ENCODE measurements around the gene NREP. TPM values are rescaled to one million over a fixed set of nuclear protein-coding genes. Genes with fewer than 3 reads are reported as not detected.
A peak's percentile ranks its signal among the peaks of the same experiment; 100 is the strongest.

Gene NREP
- total and polyA plus RNA-seq, 2 donors (not counting 3 experiments of a cell fraction or from before 2014, with no cell fraction given) = 96.7 to 112 TPM

DNA sequence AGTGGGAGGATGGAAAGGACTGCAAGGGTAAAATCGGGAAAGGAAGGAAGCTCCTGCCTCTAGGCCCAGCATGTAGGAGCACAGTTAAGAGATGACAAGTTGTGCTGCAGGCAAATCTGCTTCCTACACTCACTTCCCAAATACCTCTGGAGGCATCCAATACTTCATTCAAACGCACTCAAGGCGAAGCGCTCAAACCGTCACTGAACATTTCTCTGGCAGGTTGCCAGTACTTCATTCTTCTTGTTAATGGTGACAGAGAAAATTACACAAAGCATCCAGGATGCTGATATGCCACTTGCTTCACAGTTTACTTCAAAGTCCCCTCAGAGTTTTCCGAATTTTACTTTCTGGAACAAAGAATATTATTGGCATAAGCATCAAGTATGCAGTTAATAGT, 59.8 kb downstream of the NREP start:
- Histone ChIP-seq H3K9me3 (replicated peaks; ENCODE audit: control insufficient read depth, insufficient read depth, low read length) (no peaks in the 10 kb centered on the region), H3K9ac (replicated peaks; ENCODE audit: extremely low read depth, insufficient read depth, low read length) (no peak overlapping the region), H3K27ac (ENCODE audit: insufficient read depth, low read depth, low read length) (no peak overlapping the region), H3K27me3 (ENCODE audit: control insufficient read depth in 2 of 2, insufficient read depth in 2 of 2, low read length in 2 of 2) (no peaks in the 10 kb centered on the region), H3K9me1 (replicated peaks; ENCODE audit: control insufficient read depth, extremely low read depth, insufficient read depth, low read length) (no peaks in the 10 kb centered on the region), H3K4me2 (ENCODE audit: insufficient read depth, low read length) (no peak overlapping the region), H2AFZ (ENCODE audit: low read depth, low read length) (no peak overlapping the region), H4K20me1 (replicated peaks; ENCODE audit: control insufficient read depth, extremely low read depth, insufficient read depth, low read length) (no peaks in the 10 kb centered on the region), H3K4me3 (replicated peaks in 1 of 3; ENCODE audit: insufficient read depth in 1 of 3, low read depth in 1 of 3, low read length in 3 of 3) (no peak overlapping the region), H3K4me1 (ENCODE audit: control insufficient read depth, extremely low read depth, insufficient read depth, low read length) (peaks cover 12% of the 10 kb centered on the region), H3K79me2 (ENCODE audit: control insufficient read depth, insufficient read depth, low read length) (no peaks in the 10 kb centered on the region), H3K36me3 (ENCODE audit: control insufficient read depth in 2 of 2, extremely low read depth in 1 of 2, insufficient read depth in 2 of 2, low read length in 2 of 2) (no peaks in the 10 kb centered on the region)
- DNase-seq (ENCODE audit: low read depth, low spot score) (peak; percentile 73), FAIRE-seq (peak; percentile 70)
- CTCF ChIA-PET = interaction anchor here (1.2 to 4.8 kb wide), 5 partner anchors 16 to 541 kb away, joined by 3 to 87 read pairs (median 14); no protein-coding TSS in a partner anchor
- POLR2A ChIA-PET = interaction anchor here (1.1 to 1.3 kb wide), 2 partner anchors 9 to 17 kb away, joined by 3 read pairs; no protein-coding TSS in a partner anchor
- intact Hi-C loops (cut with micrococcal nuclease) (no loop called here), dilution Hi-C loops (cut with MboI; ENCODE audit: extremely low pct_ligation_motif_present, low sequenced_read_pairs) (no loop called here)
- TF ChIP-seq POLR2AphosphoS5 (IDR thresholded peaks at IDR 0.05; ENCODE audit: insufficient read depth, low read depth, low read length) (no peak), FOS (IDR thresholded peaks at IDR 0.05; ENCODE audit: borderline replicate concordance, insufficient read depth, low read length) (no peak), MAX (IDR thresholded peaks at IDR 0.05; ENCODE audit: insufficient read depth, insufficient read length) (no peak), POLR2A (IDR thresholded peaks at IDR 0.05; ENCODE audit: low read depth, low read length) (no peak), GATA2 (IDR thresholded peaks at IDR 0.05; ENCODE audit: insufficient read depth, insufficient read length, low read depth, low read length) (no peak), JUN (IDR thresholded peaks at IDR 0.05; ENCODE audit: borderline replicate concordance, insufficient read depth, insufficient read length, low read depth) (no peak), EZH2 (IDR thresholded peaks at IDR 0.05; ENCODE audit: borderline replicate concordance, low read depth, low read length, severe bottlenecking) (no peak), MYC (IDR thresholded peaks at IDR 0.05; ENCODE audit: low read depth, low read length) (no peak)
- TF ChIP-seq, protein P1, sequence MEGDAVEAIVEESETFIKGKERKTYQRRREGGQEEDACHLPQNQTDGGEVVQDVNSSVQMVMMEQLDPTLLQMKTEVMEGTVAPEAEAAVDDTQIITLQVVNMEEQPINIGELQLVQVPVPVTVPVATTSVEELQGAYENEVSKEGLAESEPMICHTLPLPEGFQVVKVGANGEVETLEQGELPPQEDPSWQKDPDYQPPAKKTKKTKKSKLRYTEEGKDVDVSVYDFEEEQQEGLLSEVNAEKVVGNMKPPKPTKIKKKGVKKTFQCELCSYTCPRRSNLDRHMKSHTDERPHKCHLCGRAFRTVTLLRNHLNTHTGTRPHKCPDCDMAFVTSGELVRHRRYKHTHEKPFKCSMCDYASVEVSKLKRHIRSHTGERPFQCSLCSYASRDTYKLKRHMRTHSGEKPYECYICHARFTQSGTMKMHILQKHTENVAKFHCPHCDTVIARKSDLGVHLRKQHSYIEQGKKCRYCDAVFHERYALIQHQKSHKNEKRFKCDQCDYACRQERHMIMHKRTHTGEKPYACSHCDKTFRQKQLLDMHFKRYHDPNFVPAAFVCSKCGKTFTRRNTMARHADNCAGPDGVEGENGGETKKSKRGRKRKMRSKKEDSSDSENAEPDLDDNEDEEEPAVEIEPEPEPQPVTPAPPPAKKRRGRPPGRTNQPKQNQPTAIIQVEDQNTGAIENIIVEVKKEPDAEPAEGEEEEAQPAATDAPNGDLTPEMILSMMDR (IDR thresholded peaks at IDR 0.05; ENCODE audit: extremely low read depth in 1 of 2, insufficient read depth in 1 of 2, low read depth in 1 of 2, low read length in 2 of 2) = no peak
- no TSS peak for BruUV-seq (replicated peaks)

Measured in endothelial cell of umbilical vein (primary cell).